Measurements from ENCODE around the gene DCLK2.

GRCh38 chr4:150079081-150079581 lies 886 bp downstream of the DCLK2 start:
- TF ChIP-seq POLR2A (IDR thresholded peaks at IDR 0.05; ENCODE audit: low read length) (no peak), GATA1 (IDR thresholded peaks at IDR 0.05; ENCODE audit: low read depth, low read length) (no peak)

Measured in erythroblast (primary cell).